GM12878 (cell line): ENCODE results near the gene ZNF629. TPM values are rescaled to one million over a fixed set of nuclear protein-coding genes. Genes with fewer than 3 reads are reported as not detected.
"Not testable (repeated sequence)": the region's sequence is repeated elsewhere in the genome, so short reads cannot be mapped to it uniquely, and the experiment has no call there.

Source experiments
- ATAC-seq: fragments of 200-7000 bp; cut with Tn5 transposase; 3 replicates; pipeline ENCODE4 v1.9.1; 2020; ENCODE audit warnings: mild to moderate bottlenecking, moderate library complexity
- BruUV-seq: library from RNA; stranded (reverse); fragments of 400-500 nt; replicated peaks from 2 replicates; lab custom pipeline; 2021; lab: Mats Ljungman, UMichigan
- CTCF ChIA-PET: fragments of 300-600 bp; sonication (Branson Sonifier 250); formaldehyde crosslinking; extraction: SDS; loops from one replicate; lab custom pipeline; 2021; ENCODE audit warnings: inconsistent platforms; lab: Yijun Ruan, JAX
- POLR2A ChIA-PET: fragments of 350-600 bp; formaldehyde crosslinking; extraction: SDS; loops from one replicate; lab custom pipeline; 2021; ENCODE audit warnings: inconsistent platforms; lab: Charles Lee
- RAD21 ChIA-PET: fragments of 300-600 bp; sonication (Branson Sonifier 250); formaldehyde crosslinking; loops from one replicate; lab custom pipeline; 2023; ENCODE audit warnings: antibody characterized with exemption; ENCODE audit not compliant: unreplicated experiment; lab: Charles Lee
- SMC1A ChIA-PET: fragments of 300-600 bp; sonication (Branson Sonifier 250); formaldehyde crosslinking; loops from one replicate; lab custom pipeline; 2023; ENCODE audit not compliant: unreplicated experiment, uncharacterized antibody; lab: Charles Lee
- DNase-seq: peaks from one replicate; pipeline ENCODE4 v3.0.0-alpha.2; 2011; ENCODE audit warnings: low read depth, low spot score
- FAIRE-seq: peaks from 3 replicates; lab custom pipeline; 2011; peaks lifted over from hg19 to GRCh38; lab: Jason Lieb, UNC
- H2AFZ ChIP-seq: 2 replicates; pipeline ENCODE4 v1.6.0; 2011; ENCODE audit warnings: low read depth, low read length, control low read depth; ENCODE audit not compliant: control insufficient read depth
- H3K27ac ChIP-seq: 2 replicates; pipeline ENCODE4 v1.5.1; 2011; ENCODE audit warnings: control low read depth; ENCODE audit not compliant: control insufficient read depth, insufficient read depth
- H3K27me3 ChIP-seq, 2 experiments: replicated peaks in 1 of 2; 2 replicates each; pipeline versions ENCODE4 v1.6.0 to v1.6.1; 2011; ENCODE audit warnings: low read length in 1 of 2; ENCODE audit not compliant: control insufficient read depth in 2 of 2, insufficient read depth in 2 of 2
- H3K36me3 ChIP-seq, 2 experiments: 2 replicates each; pipeline ENCODE4 v1.5.1; 2011; ENCODE audit warnings: low read length in 1 of 2; ENCODE audit not compliant: control insufficient read depth in 2 of 2, insufficient read depth in 2 of 2
- H3K4me1 ChIP-seq: 2 replicates; pipeline ENCODE4 v1.6.1; 2011; ENCODE audit warnings: mild to moderate bottlenecking, low read length, moderate library complexity, mixed read lengths; ENCODE audit not compliant: control insufficient read depth, insufficient read depth
- H3K4me2 ChIP-seq: 2 replicates; pipeline ENCODE4 v1.6.0; 2011; ENCODE audit warnings: control low read depth; ENCODE audit not compliant: control insufficient read depth, insufficient read depth
- H3K4me3 ChIP-seq: fragments of 200-600 bp; sonication (generic); 2 replicates; pipeline ENCODE4 v1.5.1; 2016
- H3K79me2 ChIP-seq: 2 replicates; pipeline ENCODE4 v1.6.0; 2011; ENCODE audit warnings: low read length; ENCODE audit not compliant: control insufficient read depth, insufficient read depth
- H3K9ac ChIP-seq: 2 replicates; pipeline ENCODE4 v1.8.0; 2011; ENCODE audit warnings: low read length, control low read depth, mixed read lengths; ENCODE audit not compliant: control insufficient read depth, insufficient read depth
- H3K9me3 ChIP-seq: replicated peaks from 3 replicates; pipeline ENCODE4 v1.5.1; 2011; ENCODE audit warnings: mild to moderate bottlenecking, low read length; ENCODE audit not compliant: control insufficient read depth, insufficient read depth
- H4K20me1 ChIP-seq: 2 replicates; pipeline ENCODE4 v1.6.0; 2011; ENCODE audit not compliant: control insufficient read depth, insufficient read depth
- ATF7 ChIP-seq: fragments of 450-650 bp; IDR thresholded peaks from 2 replicates; pipeline ENCODE4 v1.6.1; 2016; ENCODE audit warnings: low read depth, mild to moderate bottlenecking
- CBX5 ChIP-seq: sonication (generic); IDR thresholded peaks from 2 replicates; pipeline ENCODE4 v1.6.1; 2016; ENCODE audit warnings: low read depth, moderate library complexity, mild to moderate bottlenecking, inconsistent platforms
- HDAC2 ChIP-seq: fragments of 200-600 bp; sonication (generic); IDR thresholded peaks from 2 replicates; pipeline ENCODE4 v1.6.1; 2017
- NR2F1 ChIP-seq: fragments of 450-650 bp; conservative IDR thresholded peaks from 2 replicates; pipeline ENCODE4 v1.6.1; 2017; ENCODE audit warnings: mild to moderate bottlenecking
- POU2F2 ChIP-seq: IDR thresholded peaks from 3 replicates; pipeline ENCODE4 v1.6.1; 2011; ENCODE audit warnings: low read depth, mild to moderate bottlenecking, low read length, borderline replicate concordance
- STAT1 ChIP-seq: fragments of 450-650 bp; conservative IDR thresholded peaks from 2 replicates; pipeline ENCODE4 v1.6.1; 2014; ENCODE audit warnings: antibody characterized with exemption, mild to moderate bottlenecking
- TARDBP ChIP-seq: IDR thresholded peaks from 2 replicates; pipeline ENCODE4 v1.6.1; 2016; ENCODE audit warnings: borderline replicate concordance
- WGBS: methylation state at CpG from one replicate; pipeline ENCODE4 v1.1.6; 2016; ENCODE audit warnings: low lambda C conversion rate; ENCODE audit not compliant: insufficient replicate concordance, insufficient coverage; ENCODE audit errors: missing lambda C conversion rate; 5-methylcytosine and 5-hydroxymethylcytosine counted together
- in situ Hi-C: fragments of 300-500 bp; cut with MboI; formaldehyde crosslinking; loops from 9 replicates; pipeline ENCODE4 v1.14.3; 2018; ENCODE audit warnings: mixed read lengths
- intact Hi-C: fragments of 100-400 bp; cut with micrococcal nuclease; formaldehyde crosslinking; loops from one replicate; pipeline ENCODE4 v1.14.2; 2022; ENCODE audit not compliant: unreplicated experiment
- polyA plus RNA-seq, 11 experiments: library from polyadenylated mRNA; depleted of rRNA in 4 of 11; unstranded in 6 of 11; stranded (reverse) in 5 of 11; fragments of >200 nt; fragmentation: Nextera tagmentation in 4 of 11; fragmentation: Illumina TruSeq in 1 of 11; extraction: Ambion mirVana in 4 of 11; extraction: Trizol in 1 of 11; gene quantifications; 1 replicate in 1 of 11; 2 replicates in 10 of 11; pipeline versions ENCODE4 v1.2.1 to v1.2.3, GENCODE V29; 2011 to 2016; ENCODE audit warnings: inconsistent platforms in 2 of 11, missing spikeins in 2 of 11, low read depth in 1 of 11
- total RNA-seq, 4 experiments: library from RNA; depleted of rRNA in 3 of 4; stranded (reverse); fragments of >200 nt in 3 of 4; fragmentation: Illumina TruSeq in 1 of 4; extraction: Trizol in 1 of 4; gene quantifications; 2 replicates each; pipeline versions ENCODE4 v1.2.1 to v1.2.3, GENCODE V29; 2013 to 2021
- TF ChIP-seq, protein P1 (sequence below): fragments of 450-650 bp; conservative IDR thresholded peaks from 2 replicates; pipeline ENCODE4 v1.6.1; 2017; ENCODE audit warnings: mild to moderate bottlenecking, moderate library complexity
- TF ChIP-seq, protein P2 (sequence below): fragments of 450-650 bp; formaldehyde crosslinking; IDR thresholded peaks from 2 replicates; pipeline ENCODE4 v1.5.0; 2022; ENCODE audit warnings: mild to moderate bottlenecking, missing genetic modification characterization

ZNF629 gene
- total and polyA plus RNA-seq, 10 of the 15 experiments (the other 5 are each of a cell fraction or from before 2014, with no cell fraction given), result 0.02 to 0.69 (median 0.40) TPM

DNA sequence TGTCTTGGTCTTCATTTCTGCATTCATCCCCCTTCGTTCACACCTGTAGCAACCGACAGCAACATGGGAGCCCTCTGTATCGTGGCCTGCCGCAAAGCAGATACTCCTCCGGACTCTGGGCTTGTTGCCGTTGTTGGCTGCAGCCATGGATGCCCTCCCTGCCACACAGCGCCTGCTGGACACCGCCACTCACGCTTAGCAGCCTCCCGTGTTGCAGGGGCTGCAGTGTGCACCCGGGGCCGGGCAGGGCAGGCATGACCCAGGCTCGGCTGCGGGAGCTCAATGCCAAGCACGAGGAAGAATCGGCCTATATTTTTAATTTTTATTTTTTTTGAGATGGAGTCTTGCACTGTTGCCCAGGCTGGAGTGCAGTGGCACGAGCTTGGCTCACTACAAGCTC lies 34.9 kb upstream of the ZNF629 start:
- ATAC-seq, result no peak

DNA sequence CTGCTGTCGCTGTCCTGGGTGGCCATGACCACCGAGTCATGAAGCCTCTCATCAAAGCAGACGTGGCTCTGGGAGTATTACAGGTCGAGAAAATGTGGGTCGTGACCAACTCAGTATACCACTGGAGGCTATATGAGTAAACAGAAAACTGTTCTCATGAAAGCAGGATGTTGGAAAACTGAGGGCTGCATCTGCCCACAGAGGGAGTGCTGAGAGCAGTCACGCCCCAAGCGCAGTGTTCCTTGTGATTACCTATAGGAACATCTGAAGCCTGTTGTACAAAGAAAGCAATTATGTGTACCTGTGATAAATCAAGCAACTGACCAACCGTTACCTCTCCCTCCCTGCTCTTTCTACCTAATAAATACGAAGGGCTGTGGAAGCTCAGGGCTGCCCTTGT lies 34.4 kb upstream of the ZNF629 start:
- H3K4me2 ChIP-seq, intact Hi-C loops, H3K4me1 ChIP-seq, H3K79me2 ChIP-seq, CTCF ChIA-PET, SMC1A ChIA-PET, H3K27ac ChIP-seq, H3K9me3 ChIP-seq, DNase-seq, BruUV-seq, ATAC-seq, RAD21 ChIA-PET, H3K4me3 ChIP-seq, in situ Hi-C loops, H3K9ac ChIP-seq, H3K27me3 ChIP-seq, H4K20me1 ChIP-seq, H2AFZ ChIP-seq, FAIRE-seq, H3K36me3 ChIP-seq, POLR2A ChIA-PET: not testable (repeated sequence)
- WGBS, result 45% methylated on average over 9 of the region's 9 CpGs

More for the DNA sequence above, 34.9 kb upstream of the ZNF629 start:
- RAD21 ChIA-PET, result no interaction called here
- Histone ChIP-seq H3K9ac (no peak overlapping the region), H3K27me3 (no peaks in the 10 kb centered on the region), H3K4me1 (no peaks in the 10 kb centered on the region), H3K9me3 (no peaks in the 10 kb centered on the region), H4K20me1 (no peaks in the 10 kb centered on the region), H3K36me3 (no peaks in the 10 kb centered on the region), H3K79me2 (no peaks in the 10 kb centered on the region), H3K27ac (no peak overlapping the region), H3K4me2 (no peak overlapping the region), H3K4me3 (no peak overlapping the region)
- CTCF ChIA-PET, result interaction anchor here (3.3 kb wide), 1 partner anchor 8 kb away, joined by 12 read pairs; no protein-coding TSS in a partner anchor
- no TSS peak for BruUV-seq
- SMC1A ChIA-PET, result no interaction called here
- DNase-seq, result no peak
- in situ Hi-C loops, result no loop called here
- no peak for FAIRE-seq
- POLR2A ChIA-PET, result no interaction called here
- WGBS, result 67% methylated on average over 15 of the region's 17 CpGs
- intact Hi-C loops, result no loop called here
- no peak for TF ChIP-seq POU2F2
- TF ChIP-seq, protein P1, sequence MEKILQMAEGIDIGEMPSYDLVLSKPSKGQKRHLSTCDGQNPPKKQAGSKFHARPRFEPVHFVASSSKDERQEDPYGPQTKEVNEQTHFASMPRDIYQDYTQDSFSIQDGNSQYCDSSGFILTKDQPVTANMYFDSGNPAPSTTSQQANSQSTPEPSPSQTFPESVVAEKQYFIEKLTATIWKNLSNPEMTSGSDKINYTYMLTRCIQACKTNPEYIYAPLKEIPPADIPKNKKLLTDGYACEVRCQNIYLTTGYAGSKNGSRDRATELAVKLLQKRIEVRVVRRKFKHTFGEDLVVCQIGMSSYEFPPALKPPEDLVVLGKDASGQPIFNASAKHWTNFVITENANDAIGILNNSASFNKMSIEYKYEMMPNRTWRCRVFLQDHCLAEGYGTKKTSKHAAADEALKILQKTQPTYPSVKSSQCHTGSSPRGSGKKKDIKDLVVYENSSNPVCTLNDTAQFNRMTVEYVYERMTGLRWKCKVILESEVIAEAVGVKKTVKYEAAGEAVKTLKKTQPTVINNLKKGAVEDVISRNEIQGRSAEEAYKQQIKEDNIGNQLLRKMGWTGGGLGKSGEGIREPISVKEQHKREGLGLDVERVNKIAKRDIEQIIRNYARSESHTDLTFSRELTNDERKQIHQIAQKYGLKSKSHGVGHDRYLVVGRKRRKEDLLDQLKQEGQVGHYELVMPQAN, result no peak
- TF ChIP-seq, protein P2, sequence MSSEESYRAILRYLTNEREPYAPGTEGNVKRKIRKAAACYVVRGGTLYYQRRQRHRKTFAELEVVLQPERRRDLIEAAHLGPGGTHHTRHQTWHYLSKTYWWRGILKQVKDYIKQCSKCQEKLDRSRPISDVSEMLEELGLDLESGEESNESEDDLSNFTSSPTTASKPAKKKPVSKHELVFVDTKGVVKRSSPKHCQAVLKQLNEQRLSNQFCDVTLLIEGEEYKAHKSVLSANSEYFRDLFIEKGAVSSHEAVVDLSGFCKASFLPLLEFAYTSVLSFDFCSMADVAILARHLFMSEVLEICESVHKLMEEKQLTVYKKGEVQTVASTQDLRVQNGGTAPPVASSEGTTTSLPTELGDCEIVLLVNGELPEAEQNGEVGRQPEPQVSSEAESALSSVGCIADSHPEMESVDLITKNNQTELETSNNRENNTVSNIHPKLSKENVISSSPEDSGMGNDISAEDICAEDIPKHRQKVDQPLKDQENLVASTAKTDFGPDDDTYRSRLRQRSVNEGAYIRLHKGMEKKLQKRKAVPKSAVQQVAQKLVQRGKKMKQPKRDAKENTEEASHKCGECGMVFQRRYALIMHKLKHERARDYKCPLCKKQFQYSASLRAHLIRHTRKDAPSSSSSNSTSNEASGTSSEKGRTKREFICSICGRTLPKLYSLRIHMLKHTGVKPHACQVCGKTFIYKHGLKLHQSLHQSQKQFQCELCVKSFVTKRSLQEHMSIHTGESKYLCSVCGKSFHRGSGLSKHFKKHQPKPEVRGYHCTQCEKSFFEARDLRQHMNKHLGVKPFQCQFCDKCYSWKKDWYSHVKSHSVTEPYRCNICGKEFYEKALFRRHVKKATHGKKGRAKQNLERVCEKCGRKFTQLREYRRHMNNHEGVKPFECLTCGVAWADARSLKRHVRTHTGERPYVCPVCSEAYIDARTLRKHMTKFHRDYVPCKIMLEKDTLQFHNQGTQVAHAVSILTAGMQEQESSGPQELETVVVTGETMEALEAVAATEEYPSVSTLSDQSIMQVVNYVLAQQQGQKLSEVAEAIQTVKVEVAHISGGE (CRISPR knock-in tag), result no peak
- no peak for TF ChIP-seq TARDBP
- TF ChIP-seq STAT1, result no peak
- TF ChIP-seq CBX5, result no peak
- no peak for TF ChIP-seq ATF7
- TF ChIP-seq HDAC2, result no peak
- TF ChIP-seq NR2F1, result no peak
- TF ChIP-seq, all 136 proteins: peak for 0
- no peak overlapping the region for H2AFZ ChIP-seq
